AG09309 (cell line): Measurements from ENCODE around the gene PEAK3.

ENCODE experiments used
- DNase-seq: peaks from one replicate; pipeline ENCODE4 v3.0.0-alpha.2; 2010; ENCODE audit warnings: low read depth
- H3K4me3 ChIP-seq: 2 replicates; pipeline ENCODE4 v1.5.1; 2011; ENCODE audit warnings: mild to moderate bottlenecking, low read depth, low read length, moderate library complexity; ENCODE audit not compliant: control insufficient read depth
- TF ChIP-seq, protein P1 (sequence below): IDR thresholded peaks from 2 replicates; pipeline ENCODE4 v1.5.1; 2011; ENCODE audit warnings: mild to moderate bottlenecking, low read depth, low read length, inconsistent platforms; ENCODE audit not compliant: insufficient read depth, control insufficient read depth; ENCODE audit errors: missing control alignments

The PEAK3 gene

DNA sequence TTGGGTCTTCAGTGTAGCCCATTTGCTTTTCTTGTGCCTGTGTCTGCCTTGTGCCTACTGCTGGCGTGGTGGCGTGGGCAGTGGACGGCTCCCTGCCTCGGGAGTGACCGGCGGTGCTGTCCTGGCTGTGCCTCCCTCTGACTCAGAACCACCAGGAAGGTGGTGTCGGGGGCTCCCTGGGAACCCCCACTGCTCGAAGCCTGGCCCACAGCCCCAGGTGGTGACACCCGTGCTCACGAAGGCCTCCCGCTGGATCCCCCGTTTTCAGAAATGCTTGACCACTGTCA, 37.9 kb downstream of the PEAK3 start:
- H3K4me3 ChIP-seq: no peak overlapping the region
- TF ChIP-seq, protein P1, sequence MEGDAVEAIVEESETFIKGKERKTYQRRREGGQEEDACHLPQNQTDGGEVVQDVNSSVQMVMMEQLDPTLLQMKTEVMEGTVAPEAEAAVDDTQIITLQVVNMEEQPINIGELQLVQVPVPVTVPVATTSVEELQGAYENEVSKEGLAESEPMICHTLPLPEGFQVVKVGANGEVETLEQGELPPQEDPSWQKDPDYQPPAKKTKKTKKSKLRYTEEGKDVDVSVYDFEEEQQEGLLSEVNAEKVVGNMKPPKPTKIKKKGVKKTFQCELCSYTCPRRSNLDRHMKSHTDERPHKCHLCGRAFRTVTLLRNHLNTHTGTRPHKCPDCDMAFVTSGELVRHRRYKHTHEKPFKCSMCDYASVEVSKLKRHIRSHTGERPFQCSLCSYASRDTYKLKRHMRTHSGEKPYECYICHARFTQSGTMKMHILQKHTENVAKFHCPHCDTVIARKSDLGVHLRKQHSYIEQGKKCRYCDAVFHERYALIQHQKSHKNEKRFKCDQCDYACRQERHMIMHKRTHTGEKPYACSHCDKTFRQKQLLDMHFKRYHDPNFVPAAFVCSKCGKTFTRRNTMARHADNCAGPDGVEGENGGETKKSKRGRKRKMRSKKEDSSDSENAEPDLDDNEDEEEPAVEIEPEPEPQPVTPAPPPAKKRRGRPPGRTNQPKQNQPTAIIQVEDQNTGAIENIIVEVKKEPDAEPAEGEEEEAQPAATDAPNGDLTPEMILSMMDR: no peak
- DNase-seq: no peak

DNA sequence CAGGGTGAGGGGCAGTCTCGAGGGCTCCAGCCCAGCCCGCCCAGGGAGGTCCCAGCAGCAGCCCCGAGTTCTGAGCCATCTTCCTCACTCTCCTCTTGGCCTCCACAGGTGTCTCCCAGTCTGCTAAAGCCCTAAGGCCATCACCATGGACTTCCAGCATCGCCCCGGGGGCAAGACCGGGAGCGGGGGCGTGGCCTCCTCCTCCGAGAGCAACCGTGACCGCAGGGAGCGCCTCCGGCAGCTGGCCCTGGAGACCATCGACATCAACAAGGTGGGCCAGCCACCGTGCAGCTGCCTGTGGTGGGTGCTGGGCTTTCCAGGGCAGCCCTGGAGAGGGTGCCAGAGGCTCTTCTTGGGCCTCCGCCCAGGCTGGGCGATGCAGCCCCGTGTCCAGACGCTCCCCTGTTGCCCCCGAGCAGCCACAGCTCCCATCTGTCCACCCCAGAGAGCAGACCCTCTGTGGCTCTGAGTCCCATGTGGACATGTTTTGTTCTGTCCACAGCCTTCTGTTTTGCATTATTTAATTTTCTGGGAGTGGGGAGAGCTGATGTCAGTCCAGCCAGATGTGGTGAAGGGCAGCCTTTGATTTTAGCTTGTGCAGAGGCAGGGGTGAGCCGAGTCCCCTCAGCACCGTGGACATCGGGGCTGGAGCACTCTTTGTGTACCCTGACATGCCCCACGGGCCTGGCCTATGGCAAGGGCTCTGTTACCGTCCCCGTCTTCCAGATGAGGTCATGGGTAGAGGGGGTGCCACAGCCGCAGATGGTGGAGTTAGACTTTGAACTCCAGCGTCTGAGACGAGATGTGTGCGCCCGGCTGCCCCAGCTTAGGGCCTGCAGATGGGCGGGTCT, 38.5 kb downstream of the PEAK3 start:
- TF ChIP-seq, protein P1: no peak
- DNase-seq: no peak
- no peak overlapping the region for H3K4me3 ChIP-seq

DNA sequence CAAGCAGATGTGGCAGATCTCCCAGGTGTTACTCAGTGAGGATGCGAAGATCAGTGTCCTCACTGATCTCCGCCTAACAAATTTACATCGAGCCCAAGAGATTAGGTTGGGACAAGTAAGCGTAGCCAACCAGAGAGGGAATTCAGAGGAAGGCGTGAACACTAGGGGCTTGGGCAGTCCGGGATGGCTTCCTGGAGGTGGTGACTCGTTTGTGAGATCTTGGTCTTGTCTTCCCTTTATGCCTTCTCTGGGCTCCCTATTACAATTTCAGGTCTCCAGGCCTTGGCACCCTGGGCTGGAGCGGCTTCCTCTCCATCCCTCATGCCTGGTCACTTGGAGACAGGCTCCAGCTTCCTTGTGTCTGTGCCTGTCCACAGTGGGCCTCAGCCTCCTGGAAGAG, 39.2 kb downstream of the PEAK3 start:
- no peak for DNase-seq
- no peak overlapping the region for H3K4me3 ChIP-seq
- TF ChIP-seq, protein P1: no peak

- H3K4me3 ChIP-seq: no peak overlapping the region
- DNase-seq: no peak
- TF ChIP-seq, protein P1: no peak
Observed at GRCh38 chr19:2242092-2242537, 39.9 kb downstream of the PEAK3 start.

GRCh38 chr19:2240881-2241760, 40.9 kb downstream of the PEAK3 start:
- TF ChIP-seq, protein P1: no peak
- H3K4me3 ChIP-seq: no peak overlapping the region
- DNase-seq: no peak

GRCh38 chr19:2239771-2240770, 41.9 kb downstream of the PEAK3 start:
- H3K4me3 ChIP-seq: peak overlapping the region; percentile 46
- DNase-seq: no peak
- TF ChIP-seq, protein P1: no peak
